ES-I3 (cell line): Measurements from ENCODE around the gene ARHGEF40.

ENCODE experiments used
- H3K36me3 ChIP-seq: 2 replicates; pipeline ENCODE4 v1.6.1; 2013; ENCODE audit warnings: mild to moderate bottlenecking, low read length, control low read depth, moderate library complexity; ENCODE audit not compliant: insufficient read depth
- H3K4me1 ChIP-seq: 2 replicates; pipeline ENCODE4 v1.6.1; 2013; ENCODE audit warnings: mild to moderate bottlenecking, control low read depth, low read length; ENCODE audit not compliant: insufficient read depth
- H3K9ac ChIP-seq: 2 replicates; pipeline ENCODE4 v1.6.1; 2013; ENCODE audit warnings: low read depth, mild to moderate bottlenecking, low read length, moderate library complexity
- H3K9me3 ChIP-seq: 2 replicates; pipeline ENCODE4 v1.6.1; 2013; ENCODE audit warnings: mild to moderate bottlenecking, low read length, moderate library complexity; ENCODE audit not compliant: control insufficient read depth, insufficient read depth

ARHGEF40 gene

GRCh38 chr14:21070083-21070609 is at the start of gene ARHGEF40:
TSS of gene ARHGEF40 (plus strand) at chr14:21070304. CDS start at chr14:21070397, 93 bp downstream.
- no peaks in the 10 kb centered on the region for H3K9me3 ChIP-seq
- peaks cover 7% of the 10 kb centered on the region; the same call in 1 of the 2 replicates for H3K4me1 ChIP-seq
- no peaks in the 10 kb centered on the region for H3K36me3 ChIP-seq
- H3K9ac ChIP-seq = peak within 1 kb of the TSS; percentile 67

- Histone ChIP-seq H3K36me3 (no peaks in the 10 kb centered on the region), H3K4me1 (peaks cover 2% of the 10 kb centered on the region; the same call in 1 of the 2 replicates), H3K9me3 (no peaks in the 10 kb centered on the region), H3K9ac (no peak overlapping the region)
Observed at GRCh38 chr14:21020977-21021545, 49.0 kb upstream of the ARHGEF40 start.

- peaks cover 12% of the 10 kb centered on the region; the same call in 1 of the 2 replicates for H3K4me1 ChIP-seq
- no peak overlapping the region for H3K9ac ChIP-seq
- no peaks in the 10 kb centered on the region for H3K9me3 ChIP-seq
- no peaks in the 10 kb centered on the region for H3K36me3 ChIP-seq
Observed at GRCh38 chr14:21022686-21023085, 47.4 kb upstream of the ARHGEF40 start.

GRCh38 chr14:21023174-21023573 is 46.9 kb upstream of the ARHGEF40 start:
- peaks cover 12% of the 10 kb centered on the region; the same call in 1 of the 2 replicates for H3K4me1 ChIP-seq
- no peaks in the 10 kb centered on the region for H3K9me3 ChIP-seq

GRCh38 chr14:21023817-21024584 is 46.1 kb upstream of the ARHGEF40 start:
- no peaks in the 10 kb centered on the region for H3K36me3 ChIP-seq
- peak overlapping the region; percentile 64 for H3K9ac ChIP-seq
- H3K9me3 ChIP-seq = no peaks in the 10 kb centered on the region
- H3K4me1 ChIP-seq = peaks cover 12% of the 10 kb centered on the region; the same call in 1 of the 2 replicates

More at GRCh38 chr14:21023174-21023573, 46.9 kb upstream of the ARHGEF40 start:
- no peak overlapping the region for H3K9ac ChIP-seq
- no peaks in the 10 kb centered on the region for H3K36me3 ChIP-seq

- H3K36me3 ChIP-seq = no peaks in the 10 kb centered on the region
- H3K9me3 ChIP-seq = no peaks in the 10 kb centered on the region
- H3K4me1 ChIP-seq = peaks cover 12% of the 10 kb centered on the region; the same call in 1 of the 2 replicates
- H3K9ac ChIP-seq = peak within 1 kb of the TSS; percentile 69
Observed at GRCh38 chr14:21024585-21025370, 45.3 kb upstream of the ARHGEF40 start, which contains the start of gene NDRG2. TSS of gene NDRG2 (minus strand) at chr14:21025061. CDS start at chr14:21023315, 1,746 bp downstream.

GRCh38 chr14:21025371-21026273 is 44.5 kb upstream of the ARHGEF40 start:
- Histone ChIP-seq H3K4me1 (peaks cover 12% of the 10 kb centered on the region; the same call in 1 of the 2 replicates), H3K9me3 (no peaks in the 10 kb centered on the region), H3K9ac (peak overlapping the region; percentile 69), H3K36me3 (no peaks in the 10 kb centered on the region)

GRCh38 chr14:21026274-21026987 is 43.7 kb upstream of the ARHGEF40 start:
- peaks cover 12% of the 10 kb centered on the region; the same call in 1 of the 2 replicates for H3K4me1 ChIP-seq
- no peaks in the 10 kb centered on the region for H3K36me3 ChIP-seq
- H3K9me3 ChIP-seq = no peaks in the 10 kb centered on the region
- peak overlapping the region; percentile 54; the same call in 1 of the 2 replicates for H3K9ac ChIP-seq

GRCh38 chr14:21026988-21027315 is 43.2 kb upstream of the ARHGEF40 start:
- no peaks in the 10 kb centered on the region for H3K36me3 ChIP-seq
- no peak overlapping the region for H3K9ac ChIP-seq
- peaks cover 12% of the 10 kb centered on the region; the same call in 1 of the 2 replicates for H3K4me1 ChIP-seq
- no peaks in the 10 kb centered on the region for H3K9me3 ChIP-seq

- H3K9me3 ChIP-seq = no peaks in the 10 kb centered on the region
- H3K9ac ChIP-seq = no peak within 1 kb of the TSS
- H3K36me3 ChIP-seq = no peaks in the 10 kb centered on the region
- peaks cover 12% of the 10 kb centered on the region; the same call in 1 of the 2 replicates for H3K4me1 ChIP-seq
Observed at GRCh38 chr14:21029917-21030316, 40.2 kb upstream of the ARHGEF40 start, which contains the start of gene TPPP2. TSS of gene TPPP2 (plus strand) at chr14:21030217. CDS start at chr14:21030582, 365 bp downstream.

GRCh38 chr14:21030531-21030930 is 39.6 kb upstream of the ARHGEF40 start:
- no peaks in the 10 kb centered on the region for H3K36me3 ChIP-seq
- peaks cover 12% of the 10 kb centered on the region; the same call in 1 of the 2 replicates for H3K4me1 ChIP-seq
- H3K9ac ChIP-seq = no peak overlapping the region
- no peaks in the 10 kb centered on the region for H3K9me3 ChIP-seq

- Histone ChIP-seq H3K9ac (no peak overlapping the region), H3K4me1 (no peaks in the 10 kb centered on the region), H3K36me3 (no peaks in the 10 kb centered on the region), H3K9me3 (no peaks in the 10 kb centered on the region)
Observed at GRCh38 chr14:21032326-21033132, 37.6 kb upstream of the ARHGEF40 start.
